ENCODE data around the gene MCU.
A peak's percentile ranks its signal among the peaks of the same experiment; 100 is the strongest.
"Not testable (repeated sequence)": the region's sequence is repeated elsewhere in the genome, so short reads cannot be mapped to it uniquely, and the experiment has no call there.

MCU gene

DNA sequence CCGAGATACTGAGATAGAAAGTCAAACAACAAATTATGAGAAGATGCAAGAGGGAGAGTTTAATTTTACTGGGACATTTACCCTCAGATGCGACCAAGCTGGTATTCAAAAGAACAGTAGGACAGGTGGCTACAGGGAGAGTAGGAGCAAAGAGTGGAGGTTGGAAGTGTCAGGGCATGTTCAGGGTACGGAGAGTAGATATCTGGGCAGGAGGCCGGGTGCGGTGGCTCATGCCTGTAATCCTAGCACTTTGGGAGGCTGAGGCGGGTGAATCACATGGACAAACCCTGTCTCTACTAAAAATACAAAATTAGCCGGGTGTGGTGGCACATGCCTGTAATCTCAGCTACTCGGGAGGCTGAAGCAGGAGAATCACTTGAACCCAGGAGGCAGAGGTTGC lies 5.5 kb upstream of the MCU start:
- DNase-seq (ENCODE audit: low read depth in 2 of 3, low spot score in 2 of 3) = not testable (repeated sequence)

DNA sequence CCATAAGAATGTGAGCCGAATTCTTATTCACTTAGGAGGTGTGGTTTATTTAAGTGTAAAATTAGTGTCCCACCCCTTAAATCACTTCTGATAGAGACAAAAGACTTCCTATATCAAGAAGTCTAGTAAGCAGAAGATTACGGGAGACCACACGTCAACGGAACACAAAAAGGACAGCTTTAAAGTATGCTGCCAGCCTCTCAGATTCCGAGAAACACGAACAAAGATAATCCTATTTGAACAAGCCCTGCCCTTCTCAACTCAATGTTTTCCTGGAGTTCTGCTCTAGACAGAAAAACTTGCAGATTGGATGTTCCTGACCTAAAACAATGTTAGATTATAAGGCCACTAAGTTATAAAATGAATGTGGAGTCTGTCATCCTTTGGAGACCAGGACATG lies 4.9 kb upstream of the MCU start:
- DNase-seq (ENCODE audit: low read depth in 2 of 3, low spot score in 2 of 3) = no peak

DNA sequence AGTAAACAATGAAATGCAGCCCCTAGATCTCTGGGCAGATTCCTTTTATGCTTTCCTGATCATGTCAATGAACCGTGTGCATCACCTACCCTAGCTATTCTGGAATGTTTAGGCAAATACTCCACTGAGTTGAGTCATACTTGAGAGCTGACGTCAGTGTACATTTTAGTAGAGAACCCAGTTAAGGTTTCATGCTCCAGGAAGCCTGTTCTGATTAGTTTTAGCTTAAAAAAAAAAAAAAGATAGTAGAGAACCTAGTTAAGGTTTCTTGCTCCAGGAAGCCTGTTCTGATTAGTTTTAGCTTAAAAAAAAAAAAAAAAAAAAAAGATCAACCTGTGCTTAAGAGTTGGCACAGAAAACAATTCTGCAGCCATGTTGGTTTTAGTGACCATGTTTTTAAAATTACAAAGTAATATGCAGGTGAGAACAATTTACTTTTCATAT lies 3.7 kb upstream of the MCU start:
- no peak for DNase-seq (ENCODE audit: low read depth in 2 of 3, low spot score in 2 of 3)

DNA sequence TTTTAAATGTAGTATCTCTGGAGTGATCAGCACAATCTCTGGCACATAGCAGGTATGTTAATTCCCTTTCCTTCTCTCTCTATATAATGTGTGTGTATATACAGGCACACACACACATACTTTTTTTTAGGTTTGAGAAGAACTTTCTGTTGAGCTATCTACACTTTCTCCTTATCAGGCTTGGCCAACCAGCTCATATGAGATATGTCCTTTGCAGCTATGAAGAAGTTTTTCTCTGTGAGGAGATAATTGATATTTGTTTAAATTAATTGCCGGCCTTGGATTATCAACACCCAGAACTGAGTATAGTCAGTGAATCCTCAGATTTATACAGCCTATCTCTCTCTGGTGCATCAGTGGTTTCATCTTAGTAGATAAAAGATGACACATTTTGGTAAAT lies 2.3 kb upstream of the MCU start:
- no peak for DNase-seq (ENCODE audit: low read depth in 2 of 3, low spot score in 2 of 3)

DNA sequence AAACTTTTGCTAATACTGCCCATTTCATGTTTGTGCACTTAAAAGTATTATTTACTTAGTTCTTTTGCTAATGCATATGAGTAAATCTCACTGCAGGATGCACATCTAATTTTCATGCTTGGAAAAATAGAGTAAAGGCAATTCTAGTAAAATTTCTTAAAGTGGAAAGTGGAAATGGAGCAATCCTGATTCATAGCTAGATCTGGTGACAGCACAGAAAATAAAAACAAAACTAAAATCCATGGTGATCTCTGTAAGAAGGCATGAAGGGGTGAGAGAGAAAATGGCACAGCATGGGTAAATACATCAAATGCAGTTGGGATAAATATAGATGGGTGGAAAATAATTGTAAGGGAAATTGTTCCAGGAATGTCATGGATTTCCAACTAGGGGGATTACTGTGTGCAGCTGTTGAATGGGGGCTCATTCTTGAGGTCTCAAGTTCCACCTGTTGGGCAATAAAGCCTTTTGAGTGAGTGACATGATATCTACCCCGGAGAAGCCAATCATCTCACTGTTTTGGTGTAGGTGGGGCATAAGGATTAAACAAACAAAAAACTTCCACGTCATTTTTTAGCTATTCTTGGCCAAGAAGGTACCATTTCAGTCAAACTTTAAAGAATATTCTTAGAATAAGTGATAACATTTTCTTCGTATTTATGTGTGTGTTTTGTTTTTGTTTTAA lies 1.7 kb upstream of the MCU start:
- DNase-seq (ENCODE audit: low read depth in 2 of 3, low spot score in 2 of 3) = no peak

DNA sequence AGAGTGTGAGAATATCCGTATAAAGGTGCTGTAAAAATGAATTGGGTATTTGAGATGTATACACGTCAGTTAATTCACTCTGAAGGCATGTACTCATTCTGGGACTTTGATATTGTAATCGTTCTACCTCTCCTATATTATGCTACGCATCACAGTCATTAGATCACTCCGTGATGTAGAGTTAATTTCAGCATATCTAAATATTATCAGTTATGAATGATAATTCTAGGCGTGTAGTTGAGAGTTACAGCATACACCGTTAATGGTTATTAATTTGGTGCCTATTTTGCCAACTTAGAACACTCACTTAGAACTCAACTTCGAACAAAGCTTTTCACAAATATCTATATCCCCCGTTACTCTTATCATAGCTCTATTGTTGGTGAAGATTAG lies 477 bp upstream of the MCU start:
- DNase-seq (ENCODE audit: low read depth in 2 of 3, low spot score in 2 of 3) = no peak

DNA sequence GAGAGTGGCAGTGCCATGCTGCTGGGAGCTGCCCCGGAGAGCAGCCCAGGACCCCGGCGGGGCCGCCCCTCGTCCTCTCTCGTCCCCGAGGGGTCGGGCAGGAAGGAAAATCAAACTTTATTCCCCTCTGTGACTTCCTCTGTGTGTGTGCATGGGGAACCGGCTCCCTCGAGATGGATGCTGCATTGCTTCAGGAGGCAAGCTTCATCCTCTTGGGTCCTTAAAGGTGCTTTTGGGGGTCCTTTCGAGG lies 726 bp downstream of the MCU start:
- DNase-seq (ENCODE audit: low read depth in 2 of 3, low spot score in 2 of 3) = peak in 1 of 3 experiments; percentile 8

DNA sequence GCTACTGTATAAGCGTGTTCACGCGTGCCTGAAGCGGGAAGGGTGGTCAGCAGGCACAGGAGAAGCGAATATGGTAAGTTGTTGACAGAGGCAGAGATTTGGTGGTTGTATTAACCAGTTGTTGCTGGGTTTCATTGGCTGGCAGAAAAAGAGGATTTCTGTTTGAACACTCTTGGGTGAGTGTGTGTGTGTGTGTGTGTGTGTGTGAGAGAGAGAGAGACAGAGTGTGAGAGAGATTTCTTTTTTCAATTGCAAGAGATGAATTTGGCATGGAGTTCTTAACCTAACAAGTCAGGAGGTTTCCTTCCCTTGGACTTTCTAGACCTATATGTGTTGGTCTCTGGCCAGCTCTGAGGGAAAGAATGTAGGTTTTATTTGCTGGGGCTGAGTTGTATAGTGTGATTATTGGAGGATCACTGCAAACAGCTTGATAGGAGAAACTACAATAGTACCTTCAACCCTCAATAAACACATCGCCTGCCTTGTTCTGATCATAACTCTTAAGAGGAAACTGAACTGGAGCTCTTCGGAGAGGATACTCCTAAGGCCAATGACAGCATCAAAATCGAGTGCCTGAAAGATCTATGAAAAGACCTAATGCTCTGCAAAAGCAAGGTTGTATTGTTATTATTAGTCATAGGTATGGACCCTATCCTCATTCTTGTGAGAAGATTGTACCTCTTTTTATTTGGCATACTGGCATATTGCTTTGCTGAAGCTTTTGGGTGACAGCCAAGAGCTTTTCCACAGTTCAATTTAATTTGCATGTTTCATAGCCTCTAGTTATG lies 1.2 kb downstream of the MCU start:
- no peak for DNase-seq (ENCODE audit: low read depth in 2 of 3, low spot score in 2 of 3)

DNA sequence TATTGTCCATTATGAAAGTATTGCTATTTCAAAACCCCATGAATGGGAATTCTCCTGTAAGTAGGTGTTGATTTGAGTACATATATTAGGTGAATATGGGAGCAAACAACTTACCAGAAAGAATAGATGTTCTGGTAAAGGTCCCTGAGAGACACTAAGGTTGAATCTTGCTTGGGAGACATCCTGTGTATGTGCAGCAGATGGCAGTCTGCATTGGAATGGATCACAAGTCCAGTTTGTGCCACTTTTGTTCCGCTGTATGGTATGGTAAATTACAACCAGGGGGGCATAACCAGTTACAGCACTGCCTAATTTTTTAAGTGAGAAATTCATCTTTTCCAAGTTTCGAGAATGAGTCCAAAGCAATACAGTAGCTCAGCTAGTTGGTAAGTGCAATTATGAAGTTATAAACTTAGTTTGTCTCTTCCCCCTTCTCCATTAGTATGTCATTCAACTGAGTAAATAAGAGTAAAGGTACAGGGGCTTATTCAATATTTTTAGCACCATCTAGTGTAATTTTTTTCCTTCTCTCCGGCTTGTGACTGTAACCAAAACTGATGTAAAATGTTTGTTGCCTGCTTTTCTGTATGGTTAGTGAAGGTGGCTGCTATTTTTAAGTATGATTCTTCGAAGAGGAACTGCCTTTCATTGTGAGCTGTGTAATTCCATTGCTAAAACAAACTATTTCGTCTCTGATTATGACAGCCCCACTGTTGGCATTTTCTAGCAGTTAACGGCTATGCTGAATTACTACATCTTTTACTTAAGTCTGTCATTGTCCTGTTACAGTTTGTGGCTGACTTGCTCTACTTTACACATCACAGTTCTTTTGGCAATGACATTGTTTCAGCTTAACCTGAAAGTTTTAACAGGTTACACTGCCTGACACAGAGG lies 2.8 kb downstream of the MCU start:
- DNase-seq (ENCODE audit: low read depth in 2 of 3, low spot score in 2 of 3) = no peak

DNA sequence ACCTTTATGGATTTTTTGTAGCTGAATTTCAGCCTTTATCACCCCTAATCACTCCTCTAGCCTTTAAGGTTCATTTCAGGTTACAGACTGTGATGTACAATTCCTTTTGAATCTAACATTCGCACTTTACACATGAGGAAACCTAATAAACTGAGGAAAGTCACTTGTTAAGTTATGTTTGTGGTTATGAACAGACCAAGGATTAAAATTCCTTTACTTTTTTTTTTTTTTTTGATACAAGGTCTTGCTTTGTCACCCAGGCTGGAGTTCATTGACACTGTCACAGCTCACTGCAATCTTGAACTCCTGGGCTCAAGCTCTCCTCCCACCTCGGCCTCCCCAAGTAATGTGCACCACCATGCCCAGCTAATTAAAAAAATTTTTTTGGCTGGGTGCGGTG lies 3.6 kb downstream of the MCU start:
- no peak for DNase-seq (ENCODE audit: low read depth in 2 of 3, low spot score in 2 of 3)

DNA sequence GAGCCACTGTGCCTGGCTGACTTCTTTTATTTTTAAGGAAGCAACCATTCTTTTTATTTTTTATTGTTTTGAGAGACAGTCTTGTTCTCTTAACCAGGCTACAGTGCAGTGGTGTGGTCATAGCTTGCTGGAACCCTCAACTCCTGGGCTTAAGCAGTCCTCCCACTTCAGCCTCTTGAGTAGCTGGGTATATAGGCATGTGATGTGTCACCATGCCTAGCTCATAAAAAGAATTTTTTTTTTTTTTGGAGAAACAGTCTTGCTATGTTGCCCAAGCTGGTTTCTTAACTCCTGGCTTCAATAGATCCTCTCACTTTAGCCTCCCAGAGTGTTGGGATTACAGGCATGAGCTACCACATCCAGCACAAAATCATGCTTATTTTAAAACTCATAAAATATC lies 5.8 kb downstream of the MCU start:
- no peak for DNase-seq (ENCODE audit: low read depth in 2 of 3, low spot score in 2 of 3)

DNA sequence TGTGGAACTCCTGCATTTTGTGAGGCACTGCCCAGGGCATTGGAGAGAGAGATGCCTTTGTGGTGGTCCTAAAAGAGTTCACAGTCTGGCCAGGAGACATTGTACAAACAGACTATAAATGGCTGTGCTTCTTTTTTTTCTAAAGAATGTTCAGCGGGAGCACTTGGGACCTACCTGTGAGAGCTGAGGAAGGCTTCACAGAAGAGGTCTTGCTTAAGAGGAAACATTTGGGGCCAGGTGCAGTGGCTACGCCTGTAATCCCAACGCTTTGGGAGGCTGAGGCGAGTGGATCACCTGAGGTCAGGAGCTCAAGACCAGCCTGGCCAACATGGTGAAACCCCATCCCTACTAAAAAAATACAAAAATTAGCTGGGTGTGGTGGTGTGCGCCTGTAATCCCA lies 10.5 kb downstream of the MCU start:
- not testable (repeated sequence) for DNase-seq (ENCODE audit: low read depth in 2 of 3, low spot score in 2 of 3)

DNA sequence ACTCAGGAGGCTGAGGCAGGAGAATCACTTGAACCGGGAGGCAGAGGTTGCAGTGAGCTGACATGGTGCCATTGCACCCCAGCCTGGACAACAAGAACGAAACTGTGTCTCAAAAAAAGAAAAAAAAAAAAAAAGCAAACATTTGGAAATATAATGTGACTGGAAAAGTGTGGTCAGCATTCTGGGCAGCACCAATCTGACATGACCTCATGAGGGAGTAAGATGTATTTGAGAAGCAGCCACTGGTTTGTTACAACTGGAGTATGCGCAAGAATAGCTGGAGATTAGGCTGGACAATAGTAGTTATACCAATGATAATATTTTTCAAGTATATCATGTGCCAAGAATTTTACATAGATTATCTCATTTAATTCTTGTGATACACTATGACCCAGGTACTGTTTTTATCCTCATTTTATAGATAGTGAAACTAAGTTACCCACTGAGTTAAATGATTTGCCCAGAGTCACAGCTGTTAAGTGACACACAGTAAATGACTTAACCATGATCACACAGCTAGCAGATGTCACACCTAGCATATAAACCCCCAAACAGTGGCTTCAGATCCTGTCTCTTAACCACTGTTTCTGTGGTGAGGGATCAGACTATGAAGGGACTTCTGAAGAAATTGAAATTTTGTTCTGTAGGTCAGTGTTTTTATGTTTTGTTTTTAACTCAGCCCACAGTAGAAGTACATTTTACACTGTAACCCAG lies 11.1 kb downstream of the MCU start:
- no peak for DNase-seq (ENCODE audit: low read depth in 2 of 3, low spot score in 2 of 3)

DNA sequence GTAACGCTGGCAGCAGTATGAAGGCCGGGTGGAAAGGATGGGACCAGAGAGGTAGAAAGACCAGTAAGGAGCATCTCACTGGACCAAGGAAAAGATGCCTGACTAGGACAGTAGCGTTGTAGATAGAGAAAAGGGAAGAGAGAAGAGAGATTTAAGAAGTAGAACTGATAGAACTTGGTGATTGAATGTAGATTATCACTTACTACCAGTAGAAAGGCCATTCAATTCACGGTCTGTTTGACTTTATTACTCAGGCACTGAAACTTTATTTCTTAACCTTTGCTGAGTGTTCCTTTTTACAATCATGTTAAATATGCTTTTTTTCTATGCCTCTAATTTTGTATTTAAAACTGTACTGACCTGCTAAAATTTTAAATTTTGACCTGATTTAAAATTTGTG lies 12.2 kb downstream of the MCU start:
- DNase-seq (ENCODE audit: low read depth in 2 of 3, low spot score in 2 of 3) = no peak

DNA sequence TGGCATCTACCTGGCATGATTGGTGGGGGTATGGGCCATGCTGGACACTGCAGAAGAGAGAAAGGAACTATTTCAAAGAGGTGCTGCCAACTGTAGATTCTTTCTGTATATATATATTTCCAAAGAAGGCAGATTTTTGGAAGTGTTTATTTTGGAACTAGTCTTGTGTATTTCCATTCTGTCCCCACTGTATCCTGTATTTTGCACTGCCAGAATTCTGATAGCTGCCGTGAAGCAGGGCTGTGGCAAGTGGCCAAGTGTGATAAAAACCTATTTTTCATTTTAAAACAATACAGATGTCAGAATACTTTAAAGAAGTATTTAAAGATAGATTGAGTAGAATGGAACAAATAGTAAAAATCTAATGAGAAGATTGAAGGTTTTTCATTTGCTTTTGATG lies 17.1 kb downstream of the MCU start:
- DNase-seq (ENCODE audit: low read depth in 2 of 3, low spot score in 2 of 3) = no peak

DNA sequence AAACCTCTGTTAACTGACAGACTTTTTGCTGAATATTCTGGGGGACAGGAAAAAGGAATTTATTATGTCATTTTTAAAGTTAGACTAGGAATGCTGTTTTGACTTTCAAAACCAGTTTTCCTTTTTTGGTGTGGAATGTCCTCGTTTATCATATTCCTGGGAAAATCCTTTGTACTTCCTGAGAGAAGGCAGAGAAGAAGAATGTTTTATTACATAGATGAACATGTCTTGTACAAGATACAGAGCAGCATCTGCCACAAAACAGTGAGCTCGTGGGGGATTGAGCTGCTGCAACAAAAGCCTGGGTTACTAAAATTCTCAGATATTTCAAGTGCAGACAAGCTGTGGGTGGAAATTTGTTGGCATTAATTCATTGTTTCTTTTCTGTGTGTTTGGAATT lies 20.2 kb downstream of the MCU start:
- DNase-seq (ENCODE audit: low read depth in 2 of 3, low spot score in 2 of 3) = no peak

DNA sequence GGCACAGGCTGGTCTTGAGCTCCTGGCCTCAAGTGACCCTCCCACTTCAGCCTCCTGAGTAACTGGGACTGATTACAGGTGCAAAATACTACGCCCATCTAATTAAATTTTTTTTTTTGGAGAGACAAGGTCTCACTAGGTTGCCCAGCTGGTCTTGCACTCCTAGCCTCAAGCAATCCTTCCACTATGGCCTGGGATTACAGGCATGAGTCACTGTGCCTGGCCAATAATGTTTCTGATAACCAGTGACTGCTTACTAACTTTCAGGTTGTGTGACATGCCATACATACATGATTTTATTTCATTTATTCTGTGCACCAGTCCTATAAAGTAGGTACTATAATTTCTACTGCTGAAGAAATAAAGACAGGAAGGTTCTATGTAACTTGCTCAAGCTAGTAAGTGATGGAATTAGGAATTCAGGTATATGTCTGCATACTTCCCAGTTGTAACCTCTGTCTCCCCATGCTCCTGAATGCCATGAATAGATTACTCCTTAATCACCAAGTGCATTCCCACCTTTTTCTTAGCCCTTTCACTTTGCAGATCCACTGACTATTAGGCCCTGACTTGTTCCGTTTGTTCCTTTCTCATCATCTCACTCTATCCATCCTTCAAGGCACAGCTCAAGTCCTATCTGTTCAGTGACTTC lies 28.1 kb downstream of the MCU start:
- DNase-seq (ENCODE audit: low read depth in 2 of 3, low spot score in 2 of 3) = no peak

DNA sequence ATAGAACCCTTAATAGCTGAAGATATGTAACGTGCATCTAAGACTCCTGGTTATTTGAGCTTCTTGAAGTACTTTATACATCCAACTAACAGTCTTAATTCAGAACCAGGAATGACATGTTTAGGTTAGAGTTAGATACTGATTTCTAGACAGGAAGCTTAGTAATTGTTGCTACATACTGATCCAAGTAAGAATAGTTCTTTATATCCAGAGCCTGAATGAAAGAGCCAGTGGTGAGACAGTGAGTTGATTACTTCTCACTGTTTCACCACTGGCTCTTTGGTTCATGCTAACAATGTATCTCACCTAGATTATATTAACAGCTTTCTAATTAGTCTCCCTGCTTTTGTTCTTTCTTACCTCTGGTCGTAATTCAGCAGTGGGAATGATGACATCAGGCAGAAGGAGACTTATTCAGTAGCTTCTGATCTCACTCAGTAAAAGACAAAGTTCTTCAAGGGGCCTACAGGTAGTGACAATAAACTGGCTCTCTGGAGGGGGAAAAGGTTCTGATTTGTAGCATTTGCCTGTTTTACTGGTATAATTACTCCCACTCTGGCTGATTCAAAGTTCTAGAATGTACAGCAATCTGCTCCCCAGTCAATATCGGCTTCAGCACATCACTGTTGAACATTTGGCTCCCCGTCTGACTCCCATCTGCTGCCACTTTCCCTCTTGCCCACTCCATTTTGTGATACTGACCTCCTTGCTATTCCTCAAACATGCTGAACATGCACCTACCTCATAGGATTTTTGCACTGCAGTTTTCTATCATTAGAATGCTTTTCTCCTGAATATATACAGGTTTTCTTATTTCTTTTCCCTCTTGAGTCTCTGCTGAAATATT lies 29.1 kb downstream of the MCU start:
- DNase-seq (ENCODE audit: low read depth in 2 of 3, low spot score in 2 of 3) = no peak

DNA sequence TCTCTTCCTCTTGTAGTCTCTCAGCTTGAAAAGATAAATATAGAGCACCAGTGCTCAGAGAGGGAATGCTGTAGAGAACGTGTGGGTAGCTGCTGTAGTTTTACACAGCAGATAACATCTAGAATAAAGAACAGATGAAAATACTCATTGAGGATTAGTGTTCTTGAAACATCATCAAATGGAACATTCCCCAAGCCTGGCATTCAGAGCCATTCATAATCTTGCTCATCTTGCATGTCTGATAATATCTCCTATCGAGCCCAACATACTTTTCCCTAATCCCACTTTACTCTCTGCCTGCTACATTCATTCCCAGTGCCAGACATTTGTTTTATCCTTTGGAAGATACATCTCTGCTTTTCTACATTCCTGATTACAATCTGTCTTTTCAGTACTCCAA lies 35.2 kb downstream of the MCU start:
- DNase-seq (ENCODE audit: low read depth in 2 of 3, low spot score in 2 of 3) = no peak

DNA sequence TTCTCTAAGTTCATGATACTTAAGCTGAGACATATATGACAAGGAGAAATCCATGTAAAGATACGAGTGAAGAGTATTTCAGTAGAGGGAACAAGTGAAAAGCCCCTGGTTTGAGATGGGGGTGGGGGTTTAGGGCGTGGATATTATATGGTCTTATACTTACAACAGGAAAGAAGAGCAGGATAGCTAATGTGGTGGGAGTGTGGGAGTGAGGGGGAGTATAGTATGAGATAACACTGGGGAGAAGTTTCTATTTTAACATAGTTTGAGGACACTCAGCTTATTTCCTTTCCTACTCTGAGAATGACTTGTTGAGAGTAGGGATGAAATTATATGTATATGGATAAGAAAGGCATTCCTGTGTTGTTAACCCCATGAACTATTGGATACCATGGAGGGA lies 36.5 kb downstream of the MCU start:
- no peak for DNase-seq (ENCODE audit: low read depth in 2 of 3, low spot score in 2 of 3)
